Tibial nerve (tissue), 4 donors: ENCODE data around the gene STH. TPM values are rescaled to one million over a fixed set of nuclear protein-coding genes. Genes with fewer than 3 reads are reported as not detected.

Experiments used
- DNase-seq, 2 donors: peaks; one replicate each; pipeline ENCODE4 v3.0.0-alpha.2; 2019; ENCODE audit warnings: low spot score in 2 of 2
- H3K27ac ChIP-seq, 4 donors: fragments of 200-600 bp; sonication (generic) in 3 of 4; one replicate each; pipeline ENCODE4 v1.5.1; 2017 to 2019; ENCODE audit warnings: mild to moderate bottlenecking in 1 of 4
- H3K27me3 ChIP-seq, 2 donors: fragments of 200-600 bp; sonication (generic) in 1 of 2; one replicate each; pipeline versions ENCODE4 v1.5.1 to v1.6.0; 2017 to 2019
- H3K36me3 ChIP-seq, 3 donors: fragments of 200-600 bp; sonication (generic); one replicate each; pipeline ENCODE4 v1.5.1; 2018 to 2019
- H3K4me1 ChIP-seq, 4 donors: fragments of 200-600 bp; sonication (generic) in 3 of 4; one replicate each; pipeline ENCODE4 v1.5.1; 2017 to 2019
- H3K4me3 ChIP-seq, 4 donors: fragments of 200-600 bp; sonication (generic) in 3 of 4; one replicate each; pipeline ENCODE4 v1.5.1; 2017 to 2019; ENCODE audit warnings: mild to moderate bottlenecking in 1 of 4, moderate library complexity in 1 of 4
- H3K9me3 ChIP-seq, 4 donors: fragments of 200-600 bp; sonication (generic) in 3 of 4; one replicate each; pipeline ENCODE4 v1.5.1; 2017 to 2019
- CTCF ChIP-seq, 5 experiments: fragments of 200-600 bp in 3 of 5; fragments of 450-650 bp in 2 of 5; sonication (generic) in 3 of 5; IDR thresholded peaks; one replicate each; pipeline ENCODE4 v1.5.1; 2016 to 2019; ENCODE audit warnings: antibody characterized with exemption in 5 of 5, mild to moderate bottlenecking in 3 of 5, moderate library complexity in 2 of 5
- EP300 ChIP-seq, 2 donors: sonication (generic); formaldehyde crosslinking; IDR thresholded peaks; one replicate each; pipeline ENCODE4 v1.6.1; 2017; ENCODE audit warnings: antibody characterized with exemption in 2 of 2, mild to moderate bottlenecking in 1 of 2
- POLR2A ChIP-seq, 2 donors: fragments of 450-650 bp; IDR thresholded peaks; one replicate each; pipeline ENCODE4 v1.6.1; 2017; ENCODE audit warnings: antibody characterized with exemption in 2 of 2, mild to moderate bottlenecking in 2 of 2, moderate library complexity in 2 of 2
- WGBS, 2 donors: methylation state at CpG; one replicate each; pipeline ENCODE4 v1.1.5; 2018; 5-methylcytosine and 5-hydroxymethylcytosine counted together
- total RNA-seq, 4 donors: library from RNA; depleted of rRNA; stranded (reverse); fragments of >200 nt; gene quantifications; one replicate each; pipeline ENCODE4 v1.1.0, GENCODE V29; 2016

STH gene
- total RNA-seq, 4 donors from 2014 or later, result not detected

- H3K9me3 ChIP-seq, result peaks cover 0 to 7% (median 0%) of the 10 kb centered on the region in 4 donors
- no peak overlapping the region for H3K27ac ChIP-seq
- H3K27me3 ChIP-seq, result no peaks in the 10 kb centered on the region
- no peak for DNase-seq
- H3K4me1 ChIP-seq, result no peaks in the 10 kb centered on the region
- 92 to 96% methylated on average over 2 of the region's 2 CpGs for WGBS, 2 donors
- no peak for TF ChIP-seq POLR2A (IDR thresholded peaks at IDR 0.05)
- no peak for TF ChIP-seq EP300 (IDR thresholded peaks at IDR 0.05)
- TF ChIP-seq CTCF (IDR thresholded peaks at IDR 0.05), result no peak
- H3K4me3 ChIP-seq, result no peak overlapping the region
- H3K36me3 ChIP-seq, result peaks cover 0 to 8% (median 0%) of the 10 kb centered on the region in 3 donors
These were observed 22.7 kb upstream of the STH start for GRCh38 chr17:45976391-45976754.

GRCh38 chr17:45976755-45977505 lies 22.1 kb upstream of the STH start:
- 80 to 88% methylated on average over 15 to 18 of the region's 18 CpGs for WGBS, 2 donors
- no peaks in the 10 kb centered on the region for H3K4me1 ChIP-seq
- no peak overlapping the region for H3K4me3 ChIP-seq
- H3K9me3 ChIP-seq, result peaks cover 0 to 7% (median 0%) of the 10 kb centered on the region in 4 donors
- TF ChIP-seq POLR2A (IDR thresholded peaks at IDR 0.05) (no peak), EP300 (IDR thresholded peaks at IDR 0.05) (no peak), CTCF (IDR thresholded peaks at IDR 0.05) (no peak)
- DNase-seq, result no peak
- H3K27ac ChIP-seq, result no peak overlapping the region
- H3K27me3 ChIP-seq, result no peaks in the 10 kb centered on the region
- H3K36me3 ChIP-seq, result peaks cover 0 to 2% (median 0%) of the 10 kb centered on the region in 3 donors

GRCh38 chr17:45977506-45977824 lies 21.6 kb upstream of the STH start:
- Histone ChIP-seq H3K9me3 (peaks cover 0 to 2% (median 0%) of the 10 kb centered on the region in 4 donors), H3K36me3 (no peaks in the 10 kb centered on the region), H3K4me3 (no peak overlapping the region), H3K4me1 (no peaks in the 10 kb centered on the region), H3K27me3 (no peaks in the 10 kb centered on the region), H3K27ac (no peak overlapping the region)
- 83% methylated on average over 4 of the region's 4 CpGs for WGBS, 2 donors
- no peak for DNase-seq
- no peak for TF ChIP-seq CTCF (IDR thresholded peaks at IDR 0.05)
- TF ChIP-seq EP300 (IDR thresholded peaks at IDR 0.05), result no peak
- no peak for TF ChIP-seq POLR2A (IDR thresholded peaks at IDR 0.05)

GRCh38 chr17:45977976-45978626 lies 20.9 kb upstream of the STH start:
- no peak for TF ChIP-seq EP300 (IDR thresholded peaks at IDR 0.05)
- no peak for TF ChIP-seq CTCF (IDR thresholded peaks at IDR 0.05)
- TF ChIP-seq POLR2A (IDR thresholded peaks at IDR 0.05), result no peak
- no peak overlapping the region for H3K27ac ChIP-seq
- DNase-seq, result no peak
- peaks cover 0 to 3% (median 0%) of the 10 kb centered on the region in 3 donors for H3K36me3 ChIP-seq
- no peaks in the 10 kb centered on the region for H3K4me1 ChIP-seq
- H3K9me3 ChIP-seq, result no peaks in the 10 kb centered on the region
- WGBS, 2 donors, result 69 to 70% methylated on average over 3 of the region's 3 CpGs
- H3K27me3 ChIP-seq, result no peaks in the 10 kb centered on the region
- no peak overlapping the region for H3K4me3 ChIP-seq

GRCh38 chr17:45979137-45979536 lies 19.9 kb upstream of the STH start:
- H3K27ac ChIP-seq, result no peak overlapping the region
- no peaks in the 10 kb centered on the region for H3K9me3 ChIP-seq
- H3K27me3 ChIP-seq, result no peaks in the 10 kb centered on the region
- H3K36me3 ChIP-seq, result peaks cover 0 to 6% (median 0%) of the 10 kb centered on the region in 3 donors
- 33 to 36% methylated on average over 2 of the region's 2 CpGs for WGBS, 2 donors
- no peak overlapping the region for H3K4me3 ChIP-seq
- no peaks in the 10 kb centered on the region for H3K4me1 ChIP-seq
- DNase-seq, result no peak
- TF ChIP-seq EP300 (IDR thresholded peaks at IDR 0.05), result no peak
- TF ChIP-seq POLR2A (IDR thresholded peaks at IDR 0.05), result no peak
- no peak for TF ChIP-seq CTCF (IDR thresholded peaks at IDR 0.05)
